GM18505 (cell line): ENCODE data around the gene PIK3R1.

Experiments
- ATAC-seq: cut with Tn5 transposase; IDR thresholded peaks from one replicate; pipeline ENCODE4 v1.9.1; 2021; ENCODE audit not compliant: unreplicated experiment
- POLR2A ChIP-seq: IDR thresholded peaks from 4 replicates; pipeline ENCODE4 v1.6.1; 2011; ENCODE audit warnings: borderline replicate concordance; ENCODE audit not compliant: insufficient read depth, insufficient read length; ENCODE audit errors: extremely low read depth

PIK3R1 gene

DNA sequence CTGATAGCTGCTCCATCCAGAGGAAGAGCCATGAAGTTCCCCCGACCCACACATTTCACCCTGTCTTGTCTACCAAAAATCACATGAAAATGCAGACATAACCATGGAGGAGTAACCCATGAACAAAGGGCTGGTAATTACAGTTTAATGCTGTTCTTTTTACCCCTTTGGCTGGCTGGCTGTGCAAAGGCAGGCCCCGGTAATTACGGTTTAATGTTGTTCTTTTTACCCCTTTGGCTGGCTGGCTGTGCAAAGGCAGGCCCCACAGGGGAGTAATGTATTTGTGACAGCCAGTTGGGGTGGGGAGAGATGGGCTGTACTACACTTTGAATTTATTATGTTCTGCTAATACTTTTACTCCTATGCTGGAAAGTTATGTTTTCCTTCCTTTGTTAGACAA, 41.7 kb downstream of the PIK3R1 start:
- no peak for TF ChIP-seq POLR2A
- no peak for ATAC-seq

DNA sequence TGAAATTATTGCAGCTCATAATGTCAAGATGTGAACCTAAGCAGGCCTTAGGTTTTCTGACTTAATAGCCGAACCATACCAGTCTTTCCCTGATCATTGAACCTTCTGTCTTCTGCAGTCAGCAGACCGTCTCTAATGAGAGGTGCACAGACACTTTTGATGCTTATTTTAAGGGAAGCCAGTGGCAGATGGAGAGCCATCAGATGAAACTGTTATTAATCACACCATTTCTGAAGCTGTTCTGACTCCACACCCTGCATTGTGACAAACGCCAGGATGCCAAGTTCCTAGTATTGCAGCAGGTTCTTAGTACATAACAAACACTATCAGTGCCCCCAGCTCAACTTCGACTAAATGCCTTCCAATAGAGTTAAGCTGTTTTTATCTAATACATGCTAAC, 43.0 kb downstream of the PIK3R1 start:
- no peak for ATAC-seq
- TF ChIP-seq POLR2A, result no peak

DNA sequence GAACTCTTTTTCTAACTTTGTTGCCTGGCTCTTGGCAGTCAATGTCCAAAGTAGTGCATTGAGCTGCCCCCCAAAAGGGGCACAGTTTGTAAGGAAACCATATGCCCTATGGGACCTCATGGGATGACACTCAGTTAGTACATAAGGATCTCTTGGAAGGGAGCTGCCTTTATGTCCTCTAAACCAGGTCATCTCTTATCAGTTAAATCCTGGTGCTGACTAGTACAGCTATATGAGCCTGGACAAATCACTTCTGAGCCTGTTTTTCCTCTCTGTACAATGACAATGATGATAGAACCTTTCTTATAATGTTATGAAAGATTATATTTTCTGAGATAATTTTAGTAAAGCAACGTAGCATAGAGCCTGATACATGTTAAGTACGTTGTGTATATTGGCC, 44.1 kb downstream of the PIK3R1 start:
- no peak for TF ChIP-seq POLR2A
- ATAC-seq, result no peak

DNA sequence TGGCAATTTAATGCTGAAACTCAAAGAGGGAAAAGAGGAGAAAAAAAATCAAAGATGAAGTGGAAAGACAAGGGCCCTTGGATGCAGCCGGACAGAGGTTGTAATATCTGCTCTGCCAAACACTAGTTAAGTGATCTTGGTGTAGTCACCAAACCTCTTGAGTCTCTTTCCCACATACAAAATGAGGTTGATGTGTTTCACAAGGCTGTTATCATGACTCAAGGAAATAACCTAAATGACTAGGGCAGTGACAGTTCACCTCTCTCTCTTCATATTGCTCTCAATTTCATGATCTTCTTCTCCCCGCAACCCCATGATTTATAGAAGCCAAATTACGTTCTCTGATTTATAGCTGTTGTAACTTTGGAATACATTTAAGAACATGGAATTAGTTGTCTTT, 44.9 kb downstream of the PIK3R1 start:
- TF ChIP-seq POLR2A, result no peak
- ATAC-seq, result no peak

DNA sequence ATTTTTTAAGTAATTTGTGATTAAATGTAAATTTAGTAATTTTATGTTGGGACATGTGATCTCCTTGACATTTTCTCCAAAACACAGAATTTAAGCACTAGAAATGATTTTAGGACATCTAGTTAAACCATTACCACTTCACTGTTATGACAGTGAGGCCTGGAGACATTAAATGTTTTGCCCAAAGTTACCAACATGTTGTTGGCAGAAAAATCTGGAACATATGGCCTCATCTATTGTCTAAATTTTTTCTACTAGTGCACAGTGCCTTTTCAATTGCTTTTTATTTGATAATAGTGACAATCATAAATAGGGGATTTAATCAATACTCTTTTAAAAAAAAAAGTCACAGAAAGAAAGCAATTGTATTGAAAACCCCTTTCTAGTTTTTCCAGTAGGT, 45.6 kb downstream of the PIK3R1 start:
- no peak for ATAC-seq
- TF ChIP-seq POLR2A, result no peak

DNA sequence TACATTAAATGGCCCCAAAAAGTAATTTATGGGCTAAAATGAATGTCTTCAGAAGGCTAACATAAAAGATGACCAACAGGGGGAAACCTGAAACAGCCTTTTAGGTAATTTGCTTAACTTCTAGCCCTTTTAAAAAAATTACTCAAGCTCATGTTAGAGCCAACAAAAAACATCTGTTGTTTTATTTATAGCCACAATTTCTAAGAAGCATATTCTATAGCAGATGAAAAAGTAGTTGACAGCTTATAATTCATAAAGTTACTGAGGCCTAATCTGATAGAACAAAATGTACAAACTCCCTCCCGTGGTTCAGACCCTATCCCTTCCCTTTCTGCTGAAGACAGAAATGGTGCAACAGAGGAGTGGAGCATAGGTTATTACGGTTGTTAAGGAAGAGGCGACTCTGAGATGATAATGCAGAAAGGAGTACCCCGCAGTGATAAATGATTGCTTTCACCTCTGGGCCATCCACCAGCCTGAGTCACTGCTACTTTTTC, 46.1 kb downstream of the PIK3R1 start:
- no peak for ATAC-seq
- no peak for TF ChIP-seq POLR2A

DNA sequence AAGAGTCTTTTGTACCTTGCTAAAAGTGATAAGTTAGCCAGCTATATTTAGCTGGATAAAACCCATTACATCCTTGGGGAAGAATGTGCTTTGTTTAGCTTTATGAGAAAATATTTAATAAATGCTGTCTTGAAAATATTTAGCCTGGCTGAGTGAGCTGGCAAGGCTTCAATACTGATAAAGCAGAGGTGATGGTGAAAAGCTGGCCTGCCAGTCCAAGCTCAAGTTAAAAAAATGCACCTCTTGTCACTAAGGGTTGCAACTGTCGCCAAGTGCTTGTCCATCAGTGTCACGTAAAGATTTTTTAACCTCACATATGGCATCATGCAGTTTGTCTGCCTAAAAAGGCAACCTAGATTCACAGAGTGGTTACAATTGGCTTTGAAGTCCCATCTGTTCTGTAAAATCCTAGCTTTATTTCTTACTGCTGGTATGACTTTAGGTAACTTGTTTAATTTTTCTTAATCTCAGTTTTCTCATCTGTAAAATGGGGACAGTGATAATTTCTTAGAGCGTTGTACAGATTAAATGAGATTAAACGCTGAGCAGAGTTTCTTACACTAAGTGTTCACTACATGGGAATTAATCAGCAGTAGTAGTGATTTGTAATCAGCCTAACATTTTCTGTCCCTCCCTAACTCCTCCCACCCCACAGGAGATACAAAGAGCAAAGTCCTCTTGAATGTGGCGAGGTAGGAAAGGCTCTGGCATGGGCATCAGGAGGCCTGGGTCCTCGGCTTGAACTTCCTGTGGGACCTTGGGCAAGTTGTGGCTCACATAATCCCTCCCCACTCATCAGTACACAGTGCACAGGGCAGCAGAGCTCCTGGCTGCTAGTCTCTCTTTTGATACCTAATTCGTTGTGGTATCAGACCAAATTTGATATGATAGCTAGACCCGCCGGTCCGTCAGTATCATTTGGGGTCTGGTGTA, 48.7 kb downstream of the PIK3R1 start:
- no peak for ATAC-seq
- TF ChIP-seq POLR2A, result no peak

DNA sequence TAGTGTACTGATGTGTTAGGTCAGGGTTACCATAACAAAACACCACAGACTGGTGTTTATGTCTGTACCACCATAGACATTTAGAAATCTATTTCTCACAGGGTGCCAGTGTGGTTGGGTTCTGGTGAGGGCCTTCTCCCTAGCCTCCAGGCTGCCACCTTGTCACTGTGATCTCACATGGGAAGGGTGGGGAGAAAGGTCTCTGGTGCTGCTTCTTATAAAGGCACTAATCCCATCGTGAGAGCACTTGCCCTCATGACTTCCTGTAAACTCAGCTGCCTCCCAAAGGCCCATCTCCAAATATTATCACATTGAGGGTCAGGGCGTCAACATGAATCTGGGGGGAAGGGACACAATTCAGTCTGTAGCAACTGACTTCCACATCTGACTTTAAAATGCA, 49.8 kb downstream of the PIK3R1 start:
- no peak for TF ChIP-seq POLR2A

DNA sequence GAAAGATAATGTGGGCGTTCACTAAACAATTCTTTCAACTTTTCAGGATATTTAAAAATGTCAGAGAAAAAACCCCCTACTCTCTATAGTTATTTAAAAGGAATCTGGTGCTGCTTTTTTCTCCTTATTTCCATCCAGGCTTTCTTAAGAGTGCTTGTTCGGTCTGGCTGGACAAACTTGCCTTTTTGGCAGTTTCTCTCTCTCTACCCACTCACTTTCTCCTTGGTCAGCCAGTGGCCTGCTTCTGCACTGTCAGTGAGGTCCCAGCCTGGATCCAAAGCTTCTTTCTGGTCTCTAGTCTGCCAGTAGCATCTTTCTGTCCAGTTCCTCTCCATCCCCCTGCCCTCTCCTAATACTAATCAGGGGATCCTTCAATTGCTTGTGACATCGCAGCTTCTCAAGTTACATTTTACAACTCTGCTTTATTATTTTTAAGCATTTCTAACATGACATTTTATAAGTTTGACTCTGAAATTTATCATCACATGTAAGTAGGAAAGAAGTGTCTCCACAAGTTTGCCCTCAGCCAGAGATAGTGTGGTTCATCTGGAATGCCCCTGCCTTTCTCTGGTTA, 50.4 kb downstream of the PIK3R1 start:
- ATAC-seq, result no peak
- TF ChIP-seq POLR2A, result no peak

More for the DNA sequence above, 49.8 kb downstream of the PIK3R1 start:
- no peak for ATAC-seq

DNA sequence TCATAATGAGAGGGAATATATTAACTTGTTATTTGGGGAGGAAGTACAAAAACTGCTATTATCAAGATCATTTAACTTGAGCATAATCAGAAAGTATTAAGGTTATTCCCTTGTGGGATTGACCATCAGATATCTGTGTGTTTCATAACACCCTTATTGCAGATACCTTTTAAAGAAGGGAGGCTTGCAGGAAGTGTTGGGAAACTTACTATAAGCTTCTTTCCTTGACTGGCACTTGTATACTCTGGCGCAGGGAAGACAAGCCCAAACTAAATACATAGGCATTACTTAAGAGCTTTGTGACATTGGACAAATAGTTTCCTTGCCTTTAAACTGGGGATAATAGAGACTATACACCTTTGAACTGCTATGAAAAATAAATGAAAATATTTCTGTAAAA, 50.9 kb downstream of the PIK3R1 start:
- no peak for ATAC-seq
- no peak for TF ChIP-seq POLR2A

DNA sequence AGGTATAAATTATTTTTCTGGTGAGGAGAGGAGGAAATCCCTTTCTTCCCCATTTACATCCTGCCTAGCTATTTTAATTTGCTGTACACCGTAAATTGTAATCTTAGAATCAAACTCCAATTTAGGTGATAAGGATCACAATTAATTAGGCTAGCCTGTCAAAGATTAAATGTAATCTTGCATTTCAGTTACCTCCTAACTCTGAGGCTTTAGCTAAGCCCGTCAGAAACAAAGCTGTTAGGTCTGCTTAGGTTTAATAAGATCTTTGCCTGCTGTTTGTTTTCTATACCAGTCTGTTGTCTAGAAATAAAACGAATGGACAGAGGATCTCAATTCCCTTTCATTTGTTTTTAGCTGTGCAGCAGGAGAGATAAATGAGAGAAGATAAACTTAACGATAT, 51.5 kb downstream of the PIK3R1 start:
- TF ChIP-seq POLR2A, result no peak
- no peak for ATAC-seq

DNA sequence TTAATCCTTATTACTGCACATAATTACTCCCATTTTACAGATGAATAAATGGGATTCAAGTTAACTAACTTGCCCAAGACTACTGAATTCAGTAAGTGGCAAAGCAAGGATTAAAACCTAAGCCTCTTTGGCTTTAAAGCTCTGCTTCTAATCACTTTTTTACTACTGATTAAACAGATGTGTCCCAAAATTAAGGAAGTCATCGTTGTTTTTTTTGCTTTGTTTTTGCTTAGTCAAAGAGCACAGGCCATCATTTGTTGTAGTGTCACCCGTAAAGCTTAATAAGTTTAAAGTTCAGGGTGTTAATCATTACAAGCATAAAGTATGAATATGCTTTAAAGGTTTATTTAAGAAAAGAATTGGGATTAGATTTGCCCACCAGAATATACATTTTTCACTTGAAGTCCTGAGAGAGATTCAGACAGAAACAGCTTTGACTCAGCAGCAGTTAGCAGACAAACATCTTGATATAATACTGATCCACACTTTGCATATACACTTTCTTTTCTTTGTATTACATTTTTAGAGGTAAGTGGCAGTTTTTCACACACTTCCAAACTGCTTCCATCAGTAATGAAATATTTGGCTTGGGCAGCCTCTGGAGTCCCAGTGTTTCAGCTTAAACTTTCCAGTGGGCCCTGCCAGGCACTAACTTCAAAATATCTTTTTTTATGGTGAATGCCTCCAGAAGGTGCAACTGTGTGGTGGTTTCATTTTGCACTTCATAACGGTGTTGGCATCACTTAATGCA, 52.7 kb downstream of the PIK3R1 start:
- no peak for TF ChIP-seq POLR2A
- peak; percentile 46 for ATAC-seq

DNA sequence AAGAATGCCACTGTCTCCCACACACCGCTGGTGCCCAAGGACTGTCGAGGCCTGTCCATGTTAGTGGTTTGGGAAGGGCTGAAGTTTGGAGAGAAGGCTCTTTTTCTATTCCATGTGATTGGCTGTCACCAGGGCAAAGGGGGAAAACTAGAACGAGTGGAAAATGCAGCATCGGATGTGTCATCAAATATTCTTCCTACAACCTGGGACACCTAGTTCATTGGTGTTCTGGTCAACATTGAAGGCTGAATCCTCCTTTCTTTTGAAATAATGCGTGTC, 53.2 kb downstream of the PIK3R1 start:
- TF ChIP-seq POLR2A, result no peak
- no peak for ATAC-seq
